Testis (tissue), 3 donors: ENCODE data around the gene CORO1C. TPM values are rescaled to one million over a fixed set of nuclear protein-coding genes. Genes with fewer than 3 reads are reported as not detected.

Experiments used
- DNase-seq: peaks from one replicate; pipeline ENCODE4 v3.0.0-alpha.2; 2019
- H3K27ac ChIP-seq, 2 donors: fragments of 200-600 bp; sonication (generic); one replicate each; pipeline ENCODE4 v1.5.1; 2019
- H3K27me3 ChIP-seq: fragments of 200-600 bp; sonication (generic); one replicate; pipeline ENCODE4 v1.5.1; 2019
- H3K36me3 ChIP-seq: fragments of 200-600 bp; sonication (generic); one replicate; pipeline ENCODE4 v1.5.1; 2017; ENCODE audit warnings: low read depth; ENCODE audit errors: missing control alignments
- H3K4me1 ChIP-seq: fragments of 200-600 bp; sonication (generic); one replicate; pipeline ENCODE4 v1.5.1; 2019
- H3K4me3 ChIP-seq, 2 donors: fragments of 200-600 bp; sonication (generic); one replicate each; pipeline ENCODE4 v1.5.1; 2017 to 2019
- H3K9me3 ChIP-seq: fragments of 200-600 bp; sonication (generic); one replicate; pipeline ENCODE4 v1.5.1; 2017
- POLR2A ChIP-seq: fragments of 450-650 bp; IDR thresholded peaks from one replicate; pipeline ENCODE4 v1.6.1; 2017; ENCODE audit warnings: antibody characterized with exemption, mild to moderate bottlenecking, moderate library complexity
- WGBS, 2 donors: methylation state at CpG; one replicate each; pipeline ENCODE4 v1.1.5; 2018; 5-methylcytosine and 5-hydroxymethylcytosine counted together
- intact Hi-C: fragments of 100-400 bp; cut with DNase I; formaldehyde crosslinking; loops from one replicate; pipeline ENCODE4 v1.15.1; 2023; ENCODE audit warnings: low total_unique reads
- polyA plus RNA-seq: library from polyadenylated mRNA; stranded (reverse); fragments of 350-450 nt; fragmentation: Illumina TruSeq; extraction: RNeasy Lipid Tissue Mini Kit (QIAGEN cat#74804); gene quantifications from one replicate; pipeline ENCODE4 v1.2.3, GENCODE V29; 2014; ENCODE audit warnings: low read depth, low replicate concordance; ENCODE audit not compliant: insufficient read depth
- total RNA-seq, 2 donors: library from RNA; depleted of rRNA; stranded (reverse); fragments of >200 nt; gene quantifications; one replicate each; pipeline ENCODE4 v1.2.3, GENCODE V29; 2016
- TF ChIP-seq, protein P1 (sequence below), 3 experiments: fragments of 450-650 bp in 2 of 3; fragments of 200-600 bp in 1 of 3; sonication (generic) in 1 of 3; IDR thresholded peaks; one replicate each; pipeline ENCODE4 v1.5.1; 2016 to 2019; ENCODE audit warnings: antibody characterized with exemption in 3 of 3, mild to moderate bottlenecking in 2 of 3, moderate library complexity in 1 of 3

CORO1C gene
- total and polyA plus RNA-seq, 3 donors from 2014 or later, result 57.2 to 73.4 (median 70.2) TPM

DNA sequence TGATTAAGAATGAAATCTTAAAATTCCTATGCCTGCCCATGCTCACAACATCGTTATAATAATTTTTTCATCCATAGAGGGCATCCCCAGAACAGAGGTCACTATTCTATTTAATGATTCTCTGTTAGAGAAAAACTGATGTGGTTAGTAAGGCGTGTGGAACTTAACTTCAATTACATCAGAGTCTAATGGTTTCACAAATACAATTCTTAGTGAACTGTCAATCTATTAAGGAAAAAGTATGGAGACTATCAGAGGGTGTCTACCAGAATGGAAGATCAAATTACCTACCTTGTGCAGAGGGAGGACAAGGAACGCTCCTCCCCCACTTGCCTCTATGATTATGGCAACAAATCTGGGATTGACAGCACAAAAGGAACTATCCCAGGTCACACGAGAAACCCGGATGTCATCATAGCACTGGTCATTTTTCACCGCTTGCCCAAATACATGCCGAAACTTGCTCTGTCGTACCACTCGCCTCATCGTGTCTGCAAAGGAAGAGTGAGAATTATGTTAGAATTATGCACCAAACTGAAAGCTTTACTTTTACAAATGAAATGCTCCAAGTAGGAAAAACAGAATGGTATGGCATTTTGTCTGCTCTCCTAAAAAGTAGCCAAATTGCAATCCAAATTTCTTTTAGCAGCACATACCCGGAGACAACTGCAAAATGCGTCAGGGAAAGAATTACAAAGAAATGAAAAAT lies 30.3 kb downstream of the CORO1C start:
- Histone ChIP-seq H3K4me1 (peaks cover 20% of the 10 kb centered on the region), H3K27ac (peak overlapping the region; percentile 64 to 81), H3K4me3 (no peak overlapping the region), H3K27me3 (no peaks in the 10 kb centered on the region), H3K9me3 (no peaks in the 10 kb centered on the region), H3K36me3 (no peaks in the 10 kb centered on the region)
- 69 to 71% methylated on average over 12 of the region's 12 CpGs for WGBS, 2 donors
- no peak for DNase-seq
- no peak for TF ChIP-seq POLR2A
- TF ChIP-seq, protein P1, sequence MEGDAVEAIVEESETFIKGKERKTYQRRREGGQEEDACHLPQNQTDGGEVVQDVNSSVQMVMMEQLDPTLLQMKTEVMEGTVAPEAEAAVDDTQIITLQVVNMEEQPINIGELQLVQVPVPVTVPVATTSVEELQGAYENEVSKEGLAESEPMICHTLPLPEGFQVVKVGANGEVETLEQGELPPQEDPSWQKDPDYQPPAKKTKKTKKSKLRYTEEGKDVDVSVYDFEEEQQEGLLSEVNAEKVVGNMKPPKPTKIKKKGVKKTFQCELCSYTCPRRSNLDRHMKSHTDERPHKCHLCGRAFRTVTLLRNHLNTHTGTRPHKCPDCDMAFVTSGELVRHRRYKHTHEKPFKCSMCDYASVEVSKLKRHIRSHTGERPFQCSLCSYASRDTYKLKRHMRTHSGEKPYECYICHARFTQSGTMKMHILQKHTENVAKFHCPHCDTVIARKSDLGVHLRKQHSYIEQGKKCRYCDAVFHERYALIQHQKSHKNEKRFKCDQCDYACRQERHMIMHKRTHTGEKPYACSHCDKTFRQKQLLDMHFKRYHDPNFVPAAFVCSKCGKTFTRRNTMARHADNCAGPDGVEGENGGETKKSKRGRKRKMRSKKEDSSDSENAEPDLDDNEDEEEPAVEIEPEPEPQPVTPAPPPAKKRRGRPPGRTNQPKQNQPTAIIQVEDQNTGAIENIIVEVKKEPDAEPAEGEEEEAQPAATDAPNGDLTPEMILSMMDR (IDR thresholded peaks at IDR 0.05), result no peak
- intact Hi-C loops, result no loop called here

DNA sequence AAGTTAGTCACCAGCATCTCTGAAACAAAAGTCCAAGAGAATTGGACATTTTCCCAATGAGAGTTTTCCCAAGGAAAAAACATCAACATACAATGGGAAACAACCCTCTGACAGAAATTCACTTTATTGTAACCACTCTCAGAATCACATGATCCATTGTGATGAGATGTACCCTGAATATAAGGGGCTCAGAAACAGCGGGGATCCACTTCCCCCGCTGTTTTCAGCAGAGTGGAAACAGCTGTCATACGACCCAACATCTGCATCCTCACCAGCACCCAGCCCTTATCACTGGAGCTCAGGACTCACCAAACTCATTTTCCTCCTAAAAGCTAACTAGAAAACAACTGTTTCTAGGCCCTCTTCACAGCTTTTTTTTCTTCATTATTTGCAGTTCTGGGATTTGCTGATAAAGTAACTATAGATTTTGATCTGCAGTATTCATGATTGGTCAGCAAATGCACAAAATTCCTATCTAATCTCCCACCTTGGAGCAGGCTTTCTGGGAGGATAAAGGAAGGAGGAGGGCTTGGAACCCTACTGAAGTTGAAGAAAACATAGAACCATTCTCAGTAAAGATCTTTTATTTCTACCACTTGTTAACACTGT lies 31.3 kb downstream of the CORO1C start:
- Histone ChIP-seq H3K27ac (peak overlapping the region in 1 of 2 donors; percentile 81), H3K27me3 (no peaks in the 10 kb centered on the region), H3K4me1 (peaks cover 20% of the 10 kb centered on the region), H3K4me3 (no peak overlapping the region), H3K36me3 (no peaks in the 10 kb centered on the region), H3K9me3 (no peaks in the 10 kb centered on the region)
- whole genome bisulfite sequencing, 2 donors, result 48 to 53% methylated on average over 3 of the region's 3 CpGs
- intact Hi-C loops, result no loop called here
- TF ChIP-seq POLR2A, result no peak
- TF ChIP-seq, protein P1 (IDR thresholded peaks at IDR 0.05), result no peak
- DNase-seq, result no peak

DNA sequence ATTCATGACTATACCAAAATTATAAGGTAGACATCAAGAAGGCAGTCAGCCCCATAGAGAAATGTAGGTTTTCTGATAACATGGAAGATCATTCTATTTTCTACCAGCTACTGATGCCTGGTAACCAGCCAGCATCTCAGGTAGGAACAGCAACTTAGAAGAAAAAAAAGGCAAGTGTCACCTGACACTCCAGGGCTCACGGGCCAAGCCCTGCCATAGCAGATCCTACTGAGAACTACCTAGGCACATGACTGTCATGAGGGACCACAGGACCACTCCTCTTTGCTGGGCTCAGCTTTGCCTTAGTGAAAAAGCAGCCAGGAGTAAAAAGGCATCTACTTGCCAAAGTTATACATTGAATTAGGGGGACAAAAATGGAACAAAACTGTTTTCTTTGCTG lies 33.4 kb downstream of the CORO1C start:
- Histone ChIP-seq H3K27me3 (no peaks in the 10 kb centered on the region), H3K4me3 (no peak overlapping the region), H3K27ac (no peak overlapping the region), H3K4me1 (peaks cover 20% of the 10 kb centered on the region), H3K36me3 (no peaks in the 10 kb centered on the region), H3K9me3 (no peaks in the 10 kb centered on the region)
- intact Hi-C loops, result no loop called here
- 86 to 100% methylated on average over 1 of the region's 1 CpG for WGBS, 2 donors
- no peak for TF ChIP-seq POLR2A
- TF ChIP-seq, protein P1 (IDR thresholded peaks at IDR 0.05), result no peak
- DNase-seq, result no peak

DNA sequence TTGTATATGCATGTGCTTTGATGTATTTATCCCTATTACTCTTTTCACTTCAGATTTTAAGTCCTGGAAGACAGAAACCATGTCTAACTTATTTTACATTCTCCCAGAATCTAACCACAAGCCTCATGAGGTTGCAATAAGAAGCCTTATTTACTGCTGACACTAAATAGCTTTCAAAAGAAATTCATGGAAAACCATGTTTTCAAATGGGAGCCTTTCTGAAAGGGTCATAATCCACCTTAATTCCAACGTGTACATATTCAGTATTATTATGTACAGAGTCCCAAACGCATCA lies 34.4 kb downstream of the CORO1C start:
- intact Hi-C loops, result no loop called here
- no peaks in the 10 kb centered on the region for H3K36me3 ChIP-seq
- TF ChIP-seq, protein P1 (IDR thresholded peaks at IDR 0.05), result no peak
- TF ChIP-seq POLR2A, result no peak
- DNase-seq, result no peak
- H3K9me3 ChIP-seq, result no peaks in the 10 kb centered on the region
- H3K27ac ChIP-seq, result no peak overlapping the region
- WGBS, 2 donors, result 76 to 79% methylated on average over 2 of the region's 2 CpGs
- peaks cover 18% of the 10 kb centered on the region for H3K4me1 ChIP-seq
- no peak overlapping the region for H3K4me3 ChIP-seq
- H3K27me3 ChIP-seq, result no peaks in the 10 kb centered on the region
